ENCODE measurements around the gene E2F2. TPM values are rescaled to one million over a fixed set of nuclear protein-coding genes. Genes with fewer than 3 reads are reported as not detected.
"Not testable (repeated sequence)": the region's sequence is repeated elsewhere in the genome, so short reads cannot be mapped to it uniquely, and the experiment has no call there.

The E2F2 gene
- total RNA-seq, 1 experiment from 2014 or later, result 3.4 TPM

GRCh38 chr1:23525558-23526250, 5.3 kb downstream of the E2F2 start:
- DNase-seq (ENCODE audit: extremely low read depth, low read depth), result no peak

GRCh38 chr1:23524716-23525401, 6.2 kb downstream of the E2F2 start:
- DNase-seq (ENCODE audit: extremely low read depth, low read depth), result no peak

GRCh38 chr1:23524163-23524562, 6.9 kb downstream of the E2F2 start:
- DNase-seq (ENCODE audit: extremely low read depth, low read depth), result no peak

- DNase-seq (ENCODE audit: extremely low read depth, low read depth), result no peak
These were observed 8.6 kb downstream of the E2F2 start for GRCh38 chr1:23522244-23522982.

GRCh38 chr1:23521588-23521987, 9.4 kb downstream of the E2F2 start:
- DNase-seq (ENCODE audit: extremely low read depth, low read depth), result no peak

GRCh38 chr1:23517581-23517980, 13.5 kb downstream of the E2F2 start:
- no peak for DNase-seq (ENCODE audit: extremely low read depth, low read depth)

GRCh38 chr1:23515905-23516304, 15.1 kb downstream of the E2F2 start:
- no peak for DNase-seq (ENCODE audit: extremely low read depth, low read depth)

- DNase-seq (ENCODE audit: extremely low read depth, low read depth), result no peak
These were observed 16.8 kb downstream of the E2F2 start for GRCh38 chr1:23514111-23514679.

GRCh38 chr1:23509896-23510295, 21.1 kb downstream of the E2F2 start:
- no peak for DNase-seq (ENCODE audit: extremely low read depth, low read depth)

GRCh38 chr1:23506376-23507107, 24.5 kb downstream of the E2F2 start:
- DNase-seq (ENCODE audit: extremely low read depth, low read depth), result no peak

GRCh38 chr1:23505851-23506250, 25.2 kb downstream of the E2F2 start:
- no peak for DNase-seq (ENCODE audit: extremely low read depth, low read depth)

GRCh38 chr1:23504156-23504555, 26.9 kb downstream of the E2F2 start:
- not testable (repeated sequence) for DNase-seq (ENCODE audit: extremely low read depth, low read depth)

- no peak for DNase-seq (ENCODE audit: extremely low read depth, low read depth)
These were observed 28.1 kb downstream of the E2F2 start for GRCh38 chr1:23502951-23503350.

- DNase-seq (ENCODE audit: extremely low read depth, low read depth), result no peak
These were observed 30.6 kb downstream of the E2F2 start for GRCh38 chr1:23500466-23500865.

- no peak for DNase-seq (ENCODE audit: extremely low read depth, low read depth)
These were observed 33.1 kb downstream of the E2F2 start for GRCh38 chr1:23497777-23498439.

- DNase-seq (ENCODE audit: extremely low read depth, low read depth), result no peak
These were observed 34.4 kb downstream of the E2F2 start for GRCh38 chr1:23496490-23497181.

- DNase-seq (ENCODE audit: extremely low read depth, low read depth), result not testable (repeated sequence)
These were observed 36.2 kb downstream of the E2F2 start for GRCh38 chr1:23494836-23495235.

GRCh38 chr1:23492776-23493175, 38.3 kb downstream of the E2F2 start:
- DNase-seq (ENCODE audit: extremely low read depth, low read depth), result not testable (repeated sequence)

- no peak for DNase-seq (ENCODE audit: extremely low read depth, low read depth)
These were observed 38.8 kb downstream of the E2F2 start for GRCh38 chr1:23492132-23492720.
